A204.1 (cell line): ENCODE measurements around the gene PRPF38A.
A peak's percentile ranks its signal among the peaks of the same experiment; 100 is the strongest.
"Not testable (repeated sequence)": the region's sequence is repeated elsewhere in the genome, so short reads cannot be mapped to it uniquely, and the experiment has no call there.

Source experiments
- FAIRE-seq: peaks from 2 replicates; lab custom pipeline; 2012; peaks lifted over from hg19 to GRCh38; lab: Jason Lieb, UNC

PRPF38A gene, protein sequence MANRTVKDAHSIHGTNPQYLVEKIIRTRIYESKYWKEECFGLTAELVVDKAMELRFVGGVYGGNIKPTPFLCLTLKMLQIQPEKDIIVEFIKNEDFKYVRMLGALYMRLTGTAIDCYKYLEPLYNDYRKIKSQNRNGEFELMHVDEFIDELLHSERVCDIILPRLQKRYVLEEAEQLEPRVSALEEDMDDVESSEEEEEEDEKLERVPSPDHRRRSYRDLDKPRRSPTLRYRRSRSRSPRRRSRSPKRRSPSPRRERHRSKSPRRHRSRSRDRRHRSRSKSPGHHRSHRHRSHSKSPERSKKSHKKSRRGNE

DNA sequence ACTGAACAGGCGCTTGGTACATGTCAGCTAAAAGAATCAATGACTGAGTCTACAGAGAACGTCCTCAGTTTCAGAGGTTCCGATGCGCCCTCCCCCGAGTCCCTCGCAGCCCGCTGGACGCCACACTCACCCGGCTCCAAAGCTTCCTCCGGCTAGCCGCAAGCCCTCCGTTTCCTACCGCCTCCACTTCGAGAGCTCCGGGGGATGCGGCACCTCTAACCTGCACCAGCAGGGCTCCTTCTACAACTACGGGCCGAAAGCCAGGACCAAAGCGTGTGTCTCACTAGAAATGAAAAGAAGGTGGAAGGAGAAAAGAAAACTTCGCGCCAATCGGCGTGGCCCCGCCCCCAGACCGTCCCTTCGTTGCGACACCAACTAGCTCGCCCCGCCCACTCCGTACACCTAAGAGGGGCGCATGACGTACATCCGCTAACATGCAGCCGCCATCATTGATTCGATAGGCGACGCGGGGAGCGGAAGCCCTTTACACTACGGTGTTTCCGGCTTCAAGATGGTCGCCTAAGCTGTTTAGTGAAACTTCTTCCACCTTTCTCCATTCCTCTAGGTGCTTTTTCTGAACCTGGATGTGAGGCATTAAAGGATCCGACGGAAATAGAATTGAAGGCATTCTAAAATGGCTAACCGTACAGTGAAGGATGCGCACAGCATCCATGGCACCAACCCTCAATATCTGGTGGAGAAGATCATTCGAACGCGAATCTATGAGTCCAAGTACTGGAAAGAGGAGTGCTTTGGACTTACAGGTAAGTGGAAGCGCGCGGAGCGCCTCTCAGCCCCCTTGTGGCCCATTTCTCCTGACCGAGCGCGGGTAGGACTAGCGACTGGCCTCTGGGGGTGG, at the start of gene PRPF38A, which contains the start of gene ORC1:
TSS of gene PRPF38A (plus strand) at position 487 of the 859 bp plus-strand sequence. CDS start at position 635, 148 bp downstream.
TSS of gene ORC1 (minus strand) at position 308 of the 859 bp plus-strand sequence. CDS start 2,200 bp downstream, outside the sequence.
- peak; percentile 98 for FAIRE-seq

DNA sequence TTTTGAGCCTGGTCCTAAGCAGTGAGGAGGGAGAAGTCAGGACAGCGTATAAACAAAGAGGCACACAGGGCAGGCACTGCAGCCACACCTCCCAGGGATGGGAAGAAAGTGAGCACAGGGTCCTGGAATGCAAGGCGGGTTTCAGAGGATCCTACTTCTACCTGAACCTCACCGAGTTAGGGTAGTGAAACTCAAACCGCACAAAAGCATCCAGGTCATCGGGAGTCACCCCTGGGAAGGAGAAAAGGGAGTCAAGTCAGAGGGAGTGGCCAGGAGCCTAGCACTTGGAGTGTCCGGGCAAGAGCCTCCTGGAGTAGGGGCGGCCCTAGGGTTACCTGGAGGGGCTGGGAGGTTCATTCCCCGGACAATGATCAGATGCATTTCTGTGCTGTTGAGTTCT, 49.0 kb upstream of the PRPF38A start:
- FAIRE-seq, result no peak

DNA sequence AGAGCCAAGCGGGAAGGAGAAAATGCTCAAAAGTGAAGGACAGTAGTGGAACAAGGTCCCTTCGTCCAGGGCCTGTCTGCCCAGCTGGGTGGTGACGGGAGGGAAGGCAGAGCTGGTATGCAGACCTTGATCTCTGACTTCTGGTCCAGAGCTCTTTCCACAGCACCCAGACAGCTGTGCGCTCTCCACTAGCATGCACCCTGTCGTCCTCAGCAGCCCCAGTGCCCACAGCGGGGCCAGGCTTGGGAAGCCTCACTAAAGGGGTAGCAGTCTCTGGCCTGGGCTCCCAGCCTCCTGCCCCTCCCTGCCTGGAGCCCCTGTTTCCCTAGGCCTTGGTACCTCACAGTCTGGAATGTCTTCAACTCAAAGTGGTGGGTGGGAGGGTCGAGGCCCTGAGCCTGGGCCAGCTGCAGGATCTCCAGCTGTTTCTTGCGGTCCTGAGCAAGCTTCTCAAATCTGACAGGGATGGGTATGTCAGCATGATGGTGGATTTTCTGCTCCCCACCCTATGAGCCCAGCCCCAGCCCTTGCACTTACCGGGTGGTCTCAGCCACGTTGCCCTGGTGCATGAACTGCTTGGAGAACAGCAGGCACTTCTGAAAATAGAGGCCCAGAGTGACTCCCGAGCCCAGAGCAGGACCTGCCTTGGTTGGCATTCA, 48.4 kb upstream of the PRPF38A start:
- FAIRE-seq, result no peak

DNA sequence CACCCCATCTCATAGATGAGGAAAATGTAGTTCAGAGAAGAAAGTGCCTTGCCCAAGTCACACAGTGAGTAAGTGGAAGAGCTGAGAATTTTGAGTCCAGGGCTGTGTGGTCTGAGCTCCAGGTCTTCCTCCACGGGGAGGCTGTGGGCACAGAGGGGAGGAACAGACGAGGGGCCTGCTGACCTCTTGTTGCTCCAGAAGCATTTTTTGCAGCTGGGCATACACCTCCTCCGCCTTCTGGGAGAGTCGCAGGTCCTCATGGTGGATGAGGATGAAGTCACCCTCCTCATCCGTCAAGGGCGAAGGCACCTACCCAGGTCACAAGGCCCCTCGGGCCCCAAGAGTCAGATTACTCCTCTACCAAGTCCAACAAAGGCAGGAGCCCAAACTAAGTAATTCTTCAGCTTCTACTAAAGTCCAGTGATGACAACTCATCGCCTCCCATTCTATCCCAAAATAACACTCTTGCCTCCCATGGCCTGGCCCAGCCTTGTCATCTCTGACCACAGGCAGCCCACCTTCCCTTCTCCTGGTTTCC, 47.5 kb upstream of the PRPF38A start:
- no peak for FAIRE-seq

DNA sequence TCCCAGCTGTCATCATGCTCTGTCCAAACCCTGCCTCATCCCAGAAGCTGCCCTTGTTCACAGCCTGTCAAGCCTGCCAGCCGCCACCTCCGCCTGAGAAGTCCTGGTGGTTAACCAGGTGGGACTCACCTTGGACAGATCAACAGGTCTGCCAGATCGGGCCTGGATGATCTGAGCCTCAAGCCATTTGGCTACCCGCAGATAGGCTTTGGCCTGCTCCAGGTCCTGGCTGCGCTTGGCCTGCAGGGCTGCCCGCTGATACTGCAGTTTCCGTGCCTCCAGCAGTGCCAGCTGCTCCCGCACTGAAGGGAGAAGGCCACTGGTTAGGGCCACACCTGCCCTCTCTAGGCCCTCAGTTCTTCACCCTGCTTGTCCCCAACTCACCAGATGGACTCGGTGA, 47.0 kb upstream of the PRPF38A start:
- FAIRE-seq, result no peak

DNA sequence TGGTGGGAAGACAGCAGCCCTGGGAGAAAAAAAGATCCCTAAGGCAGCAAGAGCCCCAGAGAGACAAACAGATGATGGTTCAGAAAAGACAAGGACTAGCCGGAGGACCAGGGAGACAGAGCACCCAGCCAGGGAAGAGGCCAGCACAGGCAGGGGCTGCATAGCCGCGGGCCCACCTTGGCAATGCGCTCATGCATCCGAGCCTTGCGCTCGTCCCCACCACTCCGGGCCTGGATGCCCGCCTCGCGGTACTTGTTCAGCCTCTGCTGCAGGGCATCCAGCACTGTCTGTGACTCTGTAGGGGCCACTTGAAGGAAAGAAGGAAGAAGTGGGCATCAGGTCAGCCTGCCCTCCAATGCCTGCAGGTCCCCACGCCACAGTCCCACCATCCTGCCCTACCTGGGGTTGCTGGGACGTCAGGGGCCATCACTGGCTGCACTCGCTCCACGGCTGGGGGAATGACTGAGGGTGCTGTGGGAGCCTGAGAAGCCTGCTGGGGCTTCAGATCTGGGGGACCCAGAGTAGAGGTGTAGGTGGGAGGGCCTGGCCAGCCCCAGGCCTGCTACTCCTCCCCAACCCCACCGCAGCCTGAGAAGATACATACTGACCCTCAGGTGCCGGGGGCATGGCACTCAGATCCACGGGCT, 45.4 kb upstream of the PRPF38A start:
- FAIRE-seq, result no peak

DNA sequence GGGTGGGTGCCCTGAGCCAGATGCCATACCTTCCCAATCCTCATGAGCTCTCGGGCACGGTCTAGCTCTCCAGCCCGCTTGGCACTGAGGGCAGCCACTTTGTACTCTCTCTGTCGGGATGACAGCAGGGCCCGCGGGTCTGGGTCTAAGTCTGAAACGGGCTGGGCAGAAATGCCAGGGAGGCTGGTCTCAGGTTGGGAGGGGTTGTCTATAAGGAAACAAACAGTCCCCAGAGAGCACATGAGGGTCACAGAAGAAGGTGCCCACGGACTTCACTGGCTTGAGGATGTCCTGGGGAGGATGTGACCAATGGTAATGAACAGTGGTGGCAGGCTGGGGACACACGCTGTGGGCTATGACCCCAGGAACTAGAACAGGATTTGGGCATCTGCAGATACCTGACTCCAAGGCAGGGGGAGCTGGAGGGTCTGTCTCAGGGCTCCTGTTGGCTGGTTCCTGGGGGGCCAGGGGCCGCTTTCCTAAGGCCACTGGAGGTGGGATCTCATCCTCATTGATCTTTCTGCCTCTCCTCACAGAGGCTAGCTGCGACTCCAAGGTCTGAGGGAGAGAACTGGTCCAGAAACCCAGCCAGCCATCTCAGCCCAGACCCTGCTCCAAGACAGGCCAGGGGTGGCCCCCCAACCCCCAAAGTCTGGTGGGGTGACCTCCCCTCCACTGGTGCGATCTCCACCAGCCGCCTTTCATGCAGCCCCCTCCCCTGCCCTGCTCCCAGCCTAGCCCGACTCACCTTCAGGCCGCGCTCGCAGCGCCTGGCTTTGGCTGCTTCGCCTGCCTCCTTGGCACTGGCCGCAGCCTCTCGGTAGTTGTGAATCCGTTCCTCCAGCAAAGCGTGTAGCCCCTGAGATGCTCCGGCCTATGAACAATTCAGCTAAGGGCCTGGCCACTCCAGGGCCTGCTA, 44.5 kb upstream of the PRPF38A start:
- FAIRE-seq, result no peak

DNA sequence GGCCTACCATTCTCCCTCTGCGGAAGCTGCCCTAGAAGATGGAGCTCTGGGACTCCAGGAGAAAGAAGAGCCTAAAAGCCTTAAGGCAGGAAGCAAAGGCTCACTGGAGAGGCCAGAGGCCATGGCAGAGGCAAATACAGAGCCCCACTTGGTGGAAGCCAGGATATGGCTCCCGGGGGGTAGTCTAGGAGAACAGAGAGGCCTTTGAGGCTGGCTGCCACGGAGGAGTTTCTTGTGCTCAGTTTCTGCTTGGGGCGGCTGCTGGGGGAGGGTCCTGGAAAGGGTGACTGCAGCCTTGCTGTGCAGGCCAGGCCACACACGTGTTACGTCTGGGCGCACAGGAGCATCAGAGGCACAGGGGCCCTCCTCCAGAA, 43.8 kb upstream of the PRPF38A start:
- no peak for FAIRE-seq

DNA sequence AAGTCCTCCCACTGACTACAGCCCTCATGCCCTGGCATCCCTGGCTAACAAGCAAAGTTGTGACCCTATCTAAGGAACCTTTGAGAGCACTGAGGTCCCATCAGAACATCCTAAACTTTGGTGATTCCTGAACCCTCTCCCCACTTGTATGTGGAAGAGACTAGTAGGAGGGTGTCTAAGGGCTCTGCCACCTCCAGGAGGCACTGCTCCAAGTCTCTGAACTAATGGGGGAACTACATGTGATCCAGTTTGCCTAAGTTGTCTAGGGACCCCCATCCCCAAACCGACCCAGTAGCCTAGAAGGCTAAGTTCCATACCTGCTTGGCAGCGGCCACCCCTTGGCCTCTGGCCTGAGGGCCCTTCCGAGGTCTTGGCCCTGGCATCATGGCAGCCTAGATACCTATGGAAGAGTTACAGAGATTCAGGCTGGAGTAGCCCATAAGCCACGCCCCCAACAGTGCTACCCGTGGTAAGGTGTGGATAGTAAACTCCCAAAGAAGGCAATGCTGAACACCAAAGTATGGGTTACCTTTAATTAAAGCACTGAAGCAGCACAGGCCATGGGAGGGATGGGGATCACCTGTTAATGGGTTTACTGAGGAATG, 40.1 kb upstream of the PRPF38A start:
- no peak for FAIRE-seq

DNA sequence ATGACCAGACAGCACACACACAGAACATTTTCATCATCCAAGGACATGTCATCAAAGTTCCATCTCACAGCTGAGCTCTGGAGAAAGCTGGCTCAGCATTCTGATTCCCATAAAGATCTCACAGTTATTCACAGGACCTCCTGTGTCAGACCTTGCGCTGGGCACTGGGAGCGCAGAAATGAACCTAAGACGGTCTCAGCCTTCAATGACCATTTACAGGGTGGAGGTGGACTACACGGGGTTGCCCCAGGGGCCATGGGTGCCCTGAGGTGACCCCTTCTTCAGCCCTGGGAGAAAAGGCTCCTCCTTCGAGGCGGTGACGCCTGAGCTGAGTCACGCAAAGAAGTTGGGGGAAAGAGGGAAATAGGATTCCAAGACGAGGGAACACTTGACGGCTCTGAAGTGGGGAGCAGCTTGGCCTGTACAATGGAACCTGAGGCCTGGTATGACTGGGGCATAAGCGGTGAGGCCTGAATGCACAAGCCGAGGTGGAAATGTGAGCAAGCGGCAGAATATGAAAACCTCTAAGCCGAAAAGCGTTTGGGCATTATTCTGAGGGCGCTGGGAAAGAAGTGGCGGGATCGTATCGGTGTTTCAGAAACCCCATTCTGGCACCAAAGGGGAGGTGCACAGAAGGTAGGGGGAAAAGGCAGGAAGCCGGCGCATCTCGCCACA, 39.2 kb upstream of the PRPF38A start:
- no peak for FAIRE-seq

DNA sequence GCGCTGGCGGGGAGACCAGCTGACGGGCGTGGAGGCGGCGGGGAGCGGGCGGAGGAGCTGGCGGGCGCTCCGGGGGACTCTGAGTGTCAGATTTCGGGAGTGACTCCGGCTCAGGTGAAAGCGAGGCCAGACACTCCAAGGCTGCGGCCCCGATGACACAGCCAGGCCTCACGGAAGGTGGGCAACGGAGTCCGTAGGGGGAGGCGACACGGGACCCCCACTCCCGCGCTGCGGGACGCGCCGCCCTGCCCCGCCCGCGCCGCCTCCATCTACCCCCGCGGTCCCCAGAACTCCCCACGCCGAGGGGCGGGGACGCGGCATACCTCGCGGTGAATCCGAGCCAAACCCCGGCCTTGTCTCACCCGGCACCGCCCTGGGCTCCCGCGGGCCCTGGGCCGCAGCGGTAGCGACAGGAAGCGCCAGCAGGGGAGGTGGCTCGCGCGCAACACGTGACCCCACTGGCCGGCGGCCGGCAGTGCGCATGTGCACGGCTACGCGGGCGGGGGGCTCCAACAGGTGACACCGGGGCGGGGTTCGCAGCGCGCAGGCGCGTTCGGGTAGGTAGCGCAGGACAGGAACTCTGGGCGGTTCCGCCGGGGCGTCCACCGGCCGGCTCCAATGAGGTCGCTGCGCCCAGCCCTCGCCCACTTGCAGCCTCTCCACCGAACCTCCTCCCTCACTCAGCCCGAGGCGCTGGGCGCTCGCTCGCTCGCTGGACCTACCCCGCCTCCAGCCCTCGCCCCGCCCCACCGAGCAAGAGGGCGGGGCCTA, 38.5 kb upstream of the PRPF38A start, which contains the start of gene CC2D1B:
TSS of gene CC2D1B (minus strand) at position 460 of the 771 bp plus-strand sequence. CDS start 1,585 bp downstream, outside the sequence.
- FAIRE-seq, result peak; percentile 87

DNA sequence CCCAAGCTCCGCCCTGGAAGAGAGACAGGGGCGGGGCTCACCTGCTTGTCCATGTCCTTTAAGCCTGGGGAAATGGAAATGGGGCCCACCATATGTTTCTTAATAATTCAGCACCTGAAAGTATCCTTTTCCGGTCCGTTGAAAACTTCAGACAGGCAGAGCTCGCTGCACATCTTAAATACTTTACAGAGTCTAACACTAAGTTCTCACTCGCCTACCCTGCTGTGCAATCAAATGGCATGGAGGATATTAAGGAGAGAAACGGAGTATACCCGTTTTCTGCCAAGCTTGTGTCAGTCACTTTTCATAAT, 37.9 kb upstream of the PRPF38A start:
- no peak for FAIRE-seq

DNA sequence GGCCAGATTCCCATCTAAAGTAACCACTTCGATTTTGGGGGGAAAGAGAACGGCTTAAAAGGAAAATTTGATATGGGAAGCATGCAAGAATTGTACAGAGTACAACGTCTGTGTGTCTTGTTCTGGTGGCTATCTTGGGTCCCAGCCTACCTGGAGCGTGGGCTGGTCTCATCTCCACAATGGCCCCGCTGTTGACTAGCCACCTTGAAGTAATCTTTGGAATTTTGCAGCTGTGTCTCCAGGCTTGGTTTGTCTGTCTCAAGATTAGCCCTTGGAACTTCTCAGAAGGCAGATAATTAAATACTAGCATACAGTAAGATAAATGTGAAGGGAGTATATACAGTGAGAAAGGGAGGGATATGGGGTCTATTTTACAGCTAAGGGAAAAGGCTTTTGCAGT, 37.1 kb upstream of the PRPF38A start:
- no peak for FAIRE-seq

DNA sequence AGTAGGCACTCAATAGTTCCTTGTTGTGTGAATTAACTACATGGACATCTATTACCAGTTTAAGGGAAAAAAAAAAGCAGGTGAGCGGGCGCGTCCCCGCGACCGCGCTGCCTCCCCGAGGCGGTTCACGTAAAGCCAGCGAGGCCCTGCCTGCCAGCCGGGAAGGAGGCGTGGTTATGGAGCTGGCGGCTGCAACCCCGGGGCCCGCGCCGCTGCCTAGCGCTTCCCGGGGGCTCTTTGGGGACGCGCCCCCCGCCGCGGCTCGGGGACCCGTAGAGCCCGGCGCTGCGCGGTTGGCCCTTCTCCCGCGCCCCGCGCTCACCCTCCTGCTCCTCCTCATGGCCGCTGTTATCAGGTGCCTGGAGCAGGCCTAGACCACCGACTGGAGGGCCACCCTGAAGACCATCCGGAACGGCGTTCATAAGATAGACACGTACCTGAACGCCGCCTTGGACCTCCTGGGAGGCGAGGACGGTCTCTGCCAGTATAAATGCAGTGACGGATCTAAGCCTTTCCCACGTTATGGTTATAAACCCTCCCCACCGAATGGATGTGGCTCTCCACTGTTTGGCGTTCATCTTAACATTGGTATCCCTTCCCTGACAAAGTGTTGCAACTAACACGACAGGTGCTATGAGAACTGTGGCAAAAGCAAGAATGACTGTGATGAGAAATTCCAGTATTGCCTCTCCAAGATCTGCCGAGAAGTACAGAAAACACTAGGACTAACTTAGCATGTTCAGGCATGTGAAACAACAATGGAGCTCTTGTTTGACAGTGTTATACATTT, 35.8 kb upstream of the PRPF38A start:
- FAIRE-seq, result no peak

DNA sequence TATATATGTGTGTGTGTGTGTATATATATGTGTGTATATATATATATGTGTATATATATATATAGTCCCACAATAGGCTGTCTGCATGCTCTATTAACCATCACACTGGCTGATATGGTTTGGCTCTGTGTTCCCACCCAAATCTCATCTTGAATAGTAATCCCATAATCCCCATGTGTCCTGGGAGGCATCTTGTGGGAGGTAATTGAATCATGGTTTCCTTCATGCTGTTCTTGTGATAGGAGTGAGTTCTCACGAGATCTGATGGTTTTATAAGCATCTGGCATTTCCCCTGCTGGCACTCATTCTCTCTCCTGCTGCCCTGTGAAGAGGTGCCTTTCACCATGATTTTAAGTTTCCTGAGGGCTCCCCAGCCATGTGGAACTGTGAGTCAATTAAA, 34.6 kb upstream of the PRPF38A start:
- FAIRE-seq, result not testable (repeated sequence)

DNA sequence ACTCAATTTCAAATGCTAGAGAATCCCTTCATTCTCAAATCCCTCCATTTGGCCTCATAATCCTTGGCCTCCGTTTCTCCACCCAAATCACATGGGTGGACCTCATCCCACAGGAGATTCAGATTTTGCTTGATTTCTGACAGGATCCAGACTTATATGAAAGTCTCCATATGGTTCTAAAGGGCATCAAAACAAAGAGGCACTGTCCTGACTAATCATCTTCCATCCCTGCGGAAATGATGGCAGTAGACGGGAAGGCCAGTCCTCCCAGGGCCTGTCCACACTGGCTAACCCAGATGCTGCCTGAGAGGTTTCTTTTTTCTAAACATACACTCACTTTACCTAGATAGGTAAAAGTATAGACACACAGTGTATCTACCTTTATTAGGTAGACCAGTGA, 19.0 kb upstream of the PRPF38A start:
- FAIRE-seq, result no peak

DNA sequence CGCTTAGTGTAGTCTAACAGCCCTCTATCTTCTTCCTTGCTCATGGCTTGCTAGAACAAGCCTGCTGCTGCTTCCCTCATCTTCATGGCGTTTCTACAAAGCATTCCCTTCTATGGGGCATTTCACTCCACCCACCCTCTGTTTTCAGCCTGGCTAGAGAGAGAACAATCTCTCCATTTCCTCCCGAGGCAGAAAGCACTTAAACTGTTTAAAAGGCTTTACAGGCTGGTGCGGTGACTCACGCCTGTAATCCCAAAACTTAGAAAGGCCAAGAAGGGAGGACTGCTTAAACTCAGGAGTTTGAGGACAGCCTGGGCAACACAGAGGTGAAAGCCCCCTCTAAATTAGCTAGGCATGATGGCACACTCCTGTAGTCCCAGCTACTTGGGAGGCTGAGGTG, 17.9 kb upstream of the PRPF38A start:
- no peak for FAIRE-seq

DNA sequence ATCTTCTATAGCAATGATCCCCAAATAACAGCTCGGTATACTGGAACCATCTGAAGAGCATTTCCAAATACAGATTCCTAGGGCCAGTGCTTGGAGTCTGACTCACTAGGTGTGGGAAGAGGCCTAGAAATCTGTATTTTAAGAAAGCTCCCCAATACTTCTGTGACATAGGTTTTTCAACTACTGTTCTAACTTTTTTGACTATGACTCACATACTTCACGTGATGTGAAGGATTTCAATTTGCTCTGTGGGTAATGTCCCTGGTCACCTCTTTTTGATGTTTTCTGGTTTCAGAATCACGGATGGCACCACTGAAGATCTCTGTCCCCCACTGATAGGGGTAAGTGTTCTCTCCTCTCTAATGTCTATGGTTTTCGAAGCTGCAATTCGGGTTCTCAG, 11.2 kb upstream of the PRPF38A start:
- FAIRE-seq, result no peak
